SH-SY5Y (cell line): ENCODE measurements around the gene ZNF518A.

ENCODE experiments used
- GATA2 ChIP-seq: IDR thresholded peaks from 2 replicates; pipeline ENCODE4 v1.6.1; 2011; ENCODE audit warnings: mild to moderate bottlenecking, low read depth, low read length
- GATA3 ChIP-seq: IDR thresholded peaks from 2 replicates; pipeline ENCODE4 v1.6.1; 2011; ENCODE audit warnings: low read depth, mild to moderate bottlenecking, low read length, moderate library complexity

GRCh38 chr10:96107623-96108038 lies 22.5 kb upstream of the ZNF518A start:
- TF ChIP-seq GATA2 (no peak), GATA3 (no peak)
